ENCODE results near the gene GNAS. TPM values are rescaled to one million over a fixed set of nuclear protein-coding genes. Genes with fewer than 3 reads are reported as not detected.

GNAS gene
- total RNA-seq, 1 donor from 2014 or later: 746 TPM

DNA sequence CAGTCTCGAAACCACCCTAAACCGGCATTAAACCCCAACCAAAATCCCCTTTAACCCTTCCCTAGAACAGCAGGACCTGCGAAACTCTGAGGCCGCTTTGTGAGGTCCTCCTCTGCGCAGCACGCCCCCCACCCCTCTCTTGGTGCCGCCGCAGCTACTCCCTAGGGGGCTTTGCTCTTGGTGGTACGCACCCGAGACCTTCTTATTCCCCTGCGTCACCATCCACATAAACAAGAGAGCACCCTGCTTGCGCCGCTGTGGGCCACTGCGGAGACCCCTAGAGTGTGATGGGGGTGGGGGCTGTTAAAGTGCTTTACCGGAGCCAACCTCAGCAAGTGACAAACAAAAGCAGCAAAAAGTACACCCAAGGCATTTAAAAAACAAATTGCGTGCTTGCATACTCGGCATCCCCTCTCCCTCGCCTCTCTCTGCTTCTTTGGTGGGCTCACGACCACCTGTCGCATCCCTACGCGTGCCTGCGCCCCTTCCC, 502 bp upstream of the GNAS start:
- ATAC-seq: no peak
- no peak overlapping the region for H3K27ac ChIP-seq
- H3K4me3 ChIP-seq: peak overlapping the region; percentile 44
- H3K36me3 ChIP-seq: no peaks in the 10 kb centered on the region
- peaks cover 76% of the 10 kb centered on the region for H3K27me3 ChIP-seq
- no peaks in the 10 kb centered on the region for H3K9me3 ChIP-seq
- TF ChIP-seq, protein P1, sequence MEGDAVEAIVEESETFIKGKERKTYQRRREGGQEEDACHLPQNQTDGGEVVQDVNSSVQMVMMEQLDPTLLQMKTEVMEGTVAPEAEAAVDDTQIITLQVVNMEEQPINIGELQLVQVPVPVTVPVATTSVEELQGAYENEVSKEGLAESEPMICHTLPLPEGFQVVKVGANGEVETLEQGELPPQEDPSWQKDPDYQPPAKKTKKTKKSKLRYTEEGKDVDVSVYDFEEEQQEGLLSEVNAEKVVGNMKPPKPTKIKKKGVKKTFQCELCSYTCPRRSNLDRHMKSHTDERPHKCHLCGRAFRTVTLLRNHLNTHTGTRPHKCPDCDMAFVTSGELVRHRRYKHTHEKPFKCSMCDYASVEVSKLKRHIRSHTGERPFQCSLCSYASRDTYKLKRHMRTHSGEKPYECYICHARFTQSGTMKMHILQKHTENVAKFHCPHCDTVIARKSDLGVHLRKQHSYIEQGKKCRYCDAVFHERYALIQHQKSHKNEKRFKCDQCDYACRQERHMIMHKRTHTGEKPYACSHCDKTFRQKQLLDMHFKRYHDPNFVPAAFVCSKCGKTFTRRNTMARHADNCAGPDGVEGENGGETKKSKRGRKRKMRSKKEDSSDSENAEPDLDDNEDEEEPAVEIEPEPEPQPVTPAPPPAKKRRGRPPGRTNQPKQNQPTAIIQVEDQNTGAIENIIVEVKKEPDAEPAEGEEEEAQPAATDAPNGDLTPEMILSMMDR (IDR thresholded peaks at IDR 0.05): no peak
- DNase-seq: no peak
- intact Hi-C loops (cut with DNase I): no loop called here
- peaks cover 3% of the 10 kb centered on the region for H3K4me1 ChIP-seq

DNA sequence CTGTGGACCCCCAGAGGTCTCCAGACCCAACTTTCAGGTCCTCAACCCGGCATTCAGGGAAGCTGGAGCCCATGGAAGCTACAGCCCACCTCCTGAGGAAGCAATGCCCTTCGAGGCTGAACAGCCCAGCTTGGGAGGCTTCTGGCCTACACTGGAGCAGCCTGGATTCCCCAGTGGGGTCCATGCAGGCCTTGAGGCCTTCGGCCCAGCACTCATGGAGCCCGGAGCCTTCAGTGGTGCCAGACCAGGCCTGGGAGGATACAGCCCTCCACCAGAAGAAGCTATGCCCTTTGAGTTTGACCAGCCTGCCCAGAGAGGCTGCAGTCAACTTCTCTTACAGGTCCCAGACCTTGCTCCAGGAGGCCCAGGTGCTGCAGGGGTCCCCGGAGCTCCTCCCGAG, 950 bp downstream of the GNAS start:
- H3K27me3 ChIP-seq: peaks cover 86% of the 10 kb centered on the region
- no peaks in the 10 kb centered on the region for H3K36me3 ChIP-seq
- H3K4me1 ChIP-seq: peaks cover 3% of the 10 kb centered on the region
- ATAC-seq (no peak), DNase-seq (no peak)
- TF ChIP-seq, protein P1 (IDR thresholded peaks at IDR 0.05): no peak
- no peak overlapping the region for H3K4me3 ChIP-seq
- H3K27ac ChIP-seq: no peak overlapping the region
- intact Hi-C loops (cut with DNase I): no loop called here
- H3K9me3 ChIP-seq: no peaks in the 10 kb centered on the region

DNA sequence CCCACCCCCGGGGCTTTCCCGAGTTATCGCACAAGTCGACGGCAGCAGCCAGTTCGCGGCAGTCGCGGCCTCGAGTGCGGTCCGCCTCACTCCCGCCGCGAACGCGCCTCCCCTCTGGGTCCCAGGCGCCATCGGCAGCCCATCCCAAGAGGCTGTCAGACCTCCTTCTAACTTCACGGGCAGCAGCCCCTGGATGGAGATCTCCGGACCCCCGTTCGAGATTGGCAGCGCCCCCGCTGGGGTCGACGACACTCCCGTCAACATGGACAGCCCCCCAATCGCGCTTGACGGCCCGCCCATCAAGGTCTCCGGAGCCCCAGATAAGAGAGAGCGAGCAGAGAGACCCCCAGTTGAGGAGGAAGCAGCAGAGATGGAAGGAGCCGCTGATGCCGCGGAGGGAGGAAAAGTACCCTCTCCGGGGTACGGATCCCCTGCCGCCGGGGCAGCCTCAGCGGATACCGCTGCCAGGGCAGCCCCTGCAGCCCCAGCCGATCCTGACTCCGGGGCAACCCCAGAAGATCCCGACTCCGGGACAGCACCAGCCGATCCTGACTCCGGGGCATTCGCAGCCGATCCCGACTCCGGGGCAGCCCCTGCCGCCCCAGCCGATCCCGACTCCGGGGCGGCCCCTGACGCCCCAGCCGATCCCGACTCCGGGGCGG, 1.6 kb downstream of the GNAS start:
- no peaks in the 10 kb centered on the region for H3K36me3 ChIP-seq
- intact Hi-C loops (cut with DNase I): no loop called here
- DNase-seq: no peak
- H3K4me3 ChIP-seq: no peak overlapping the region
- no peaks in the 10 kb centered on the region for H3K9me3 ChIP-seq
- peaks cover 88% of the 10 kb centered on the region for H3K27me3 ChIP-seq
- peaks cover 3% of the 10 kb centered on the region for H3K4me1 ChIP-seq
- ATAC-seq: no peak
- no peak overlapping the region for H3K27ac ChIP-seq
- TF ChIP-seq, protein P1 (IDR thresholded peaks at IDR 0.05): no peak

DNA sequence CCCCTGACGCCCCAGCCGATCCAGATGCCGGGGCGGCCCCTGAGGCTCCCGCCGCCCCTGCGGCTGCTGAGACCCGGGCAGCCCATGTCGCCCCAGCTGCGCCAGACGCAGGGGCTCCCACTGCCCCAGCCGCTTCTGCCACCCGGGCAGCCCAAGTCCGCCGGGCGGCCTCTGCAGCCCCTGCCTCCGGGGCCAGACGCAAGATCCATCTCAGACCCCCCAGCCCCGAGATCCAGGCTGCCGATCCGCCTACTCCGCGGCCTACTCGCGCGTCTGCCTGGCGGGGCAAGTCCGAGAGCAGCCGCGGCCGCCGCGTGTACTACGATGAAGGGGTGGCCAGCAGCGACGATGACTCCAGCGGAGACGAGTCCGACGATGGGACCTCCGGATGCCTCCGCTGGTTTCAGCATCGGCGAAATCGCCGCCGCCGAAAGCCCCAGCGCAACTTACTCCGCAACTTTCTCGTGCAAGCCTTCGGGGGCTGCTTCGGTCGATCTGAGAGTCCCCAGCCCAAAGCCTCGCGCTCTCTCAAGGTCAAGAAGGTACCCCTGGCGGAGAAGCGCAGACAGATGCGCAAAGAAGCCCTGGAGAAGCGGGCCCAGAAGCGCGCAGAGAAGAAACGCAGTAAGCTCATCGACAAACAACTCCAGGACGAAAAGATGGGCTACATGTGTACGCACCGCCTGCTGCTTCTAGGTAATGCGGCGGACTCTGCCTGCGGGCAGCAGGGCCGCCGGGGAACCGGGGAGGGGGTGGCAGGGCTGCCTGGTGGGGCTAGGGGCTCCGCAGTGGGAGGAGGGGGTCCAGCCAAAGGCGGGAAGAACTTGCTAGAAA, 2.3 kb downstream of the GNAS start:
- no peak for DNase-seq
- no peak overlapping the region for H3K27ac ChIP-seq
- peaks cover 88% of the 10 kb centered on the region for H3K27me3 ChIP-seq
- H3K4me1 ChIP-seq: peaks cover 3% of the 10 kb centered on the region
- H3K36me3 ChIP-seq: no peaks in the 10 kb centered on the region
- H3K9me3 ChIP-seq: no peaks in the 10 kb centered on the region
- no peak for ATAC-seq
- intact Hi-C loops (cut with DNase I): no loop called here
- TF ChIP-seq, protein P1 (IDR thresholded peaks at IDR 0.05): no peak
- H3K4me3 ChIP-seq: no peak overlapping the region

DNA sequence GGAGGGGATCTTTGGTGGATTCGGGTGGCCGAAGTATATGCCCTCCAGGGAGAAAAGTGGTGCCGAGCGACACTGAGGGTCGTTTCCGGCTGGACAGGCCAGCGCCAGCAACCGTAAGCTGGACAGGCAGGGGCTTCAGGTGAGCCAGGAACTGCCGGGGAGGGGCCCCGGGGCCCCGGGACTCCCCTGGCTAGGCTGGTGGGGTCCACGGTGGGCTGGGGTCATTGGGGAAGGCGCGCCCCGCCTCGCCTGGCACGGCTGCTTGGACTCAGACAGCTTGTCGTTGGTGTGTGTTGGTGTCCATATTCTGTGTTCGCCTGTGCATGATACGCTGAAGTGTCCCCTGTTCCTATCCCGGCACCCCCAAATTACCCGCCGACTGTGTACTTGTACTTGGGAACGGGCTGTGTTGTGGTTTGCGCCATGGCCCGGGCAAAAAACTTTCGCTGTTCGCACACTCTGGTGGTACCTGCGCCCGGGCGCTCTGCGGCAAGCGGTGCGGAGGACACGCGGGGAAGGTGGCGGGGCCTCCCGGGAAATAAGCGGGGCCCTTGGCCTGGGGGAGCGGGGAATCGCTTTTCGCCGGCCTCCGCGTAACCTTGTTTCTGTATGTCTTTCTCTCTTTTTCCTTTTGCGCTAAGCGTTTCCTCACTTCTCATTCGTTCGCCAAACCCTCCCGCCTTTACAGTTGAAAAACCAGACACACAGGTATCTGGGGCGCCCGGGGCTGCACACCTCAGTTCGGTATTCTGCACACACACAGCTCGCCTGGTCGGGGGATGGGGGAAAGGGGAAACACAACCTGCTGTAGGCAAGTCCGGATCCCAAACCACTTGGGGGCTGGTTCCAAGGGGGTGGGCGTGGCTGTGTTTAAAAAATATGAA, 3.2 kb downstream of the GNAS start:
- DNase-seq (no peak), ATAC-seq (no peak)
- Histone ChIP-seq H3K4me1 (peaks cover 3% of the 10 kb centered on the region), H3K27me3 (peaks cover 81% of the 10 kb centered on the region), H3K9me3 (no peaks in the 10 kb centered on the region), H3K4me3 (no peak overlapping the region), H3K36me3 (no peaks in the 10 kb centered on the region), H3K27ac (no peak overlapping the region)
- TF ChIP-seq, protein P1 (IDR thresholded peaks at IDR 0.05): no peak
- intact Hi-C loops (cut with DNase I): no loop called here
